ENCODE measurements around the gene CXCL9.
"Not testable (repeated sequence)": the region's sequence is repeated elsewhere in the genome, so short reads cannot be mapped to it uniquely, and the experiment has no call there.

The CXCL9 gene

GRCh38 chr4:76011700-76012387, 4.5 kb upstream of the CXCL9 start:
- no peak for DNase-seq

GRCh38 chr4:76011018-76011670, 3.8 kb upstream of the CXCL9 start:
- no peak for DNase-seq

GRCh38 chr4:76010576-76010975, 3.3 kb upstream of the CXCL9 start:
- DNase-seq, result no peak

- DNase-seq, result no peak
These were observed 2.0 kb upstream of the CXCL9 start for GRCh38 chr4:76009311-76009710.

GRCh38 chr4:76003620-76004019, 3.7 kb downstream of the CXCL9 start:
- DNase-seq, result no peak

GRCh38 chr4:76003035-76003434, 4.3 kb downstream of the CXCL9 start:
- DNase-seq, result no peak

- no peak for DNase-seq
These were observed 5.1 kb downstream of the CXCL9 start for GRCh38 chr4:76002176-76002575.

- DNase-seq, result no peak
These were observed 5.6 kb downstream of the CXCL9 start for GRCh38 chr4:76001700-76002099.

- no peak for DNase-seq
These were observed 7.0 kb downstream of the CXCL9 start for GRCh38 chr4:76000279-76000678.

GRCh38 chr4:75998525-75999147, 8.7 kb downstream of the CXCL9 start:
- not testable (repeated sequence) for DNase-seq

- DNase-seq, result no peak
These were observed 9.4 kb downstream of the CXCL9 start for GRCh38 chr4:75997946-75998345.

GRCh38 chr4:75997081-75997480, 10.2 kb downstream of the CXCL9 start:
- DNase-seq, result no peak

GRCh38 chr4:75995727-75996126, 11.6 kb downstream of the CXCL9 start:
- DNase-seq, result no peak

GRCh38 chr4:75992462-75992861, 14.8 kb downstream of the CXCL9 start:
- no peak for DNase-seq

- DNase-seq, result no peak
These were observed 17.3 kb downstream of the CXCL9 start for GRCh38 chr4:75989846-75990528.

GRCh38 chr4:75985116-75985515, 22.2 kb downstream of the CXCL9 start:
- no peak for DNase-seq

GRCh38 chr4:75980576-75980975, 26.7 kb downstream of the CXCL9 start:
- no peak for DNase-seq

GRCh38 chr4:75976177-75976576, 31.1 kb downstream of the CXCL9 start:
- DNase-seq, result no peak

- no peak for DNase-seq
These were observed 33.5 kb downstream of the CXCL9 start for GRCh38 chr4:75973766-75974165.

- DNase-seq, result no peak
These were observed 39.2 kb downstream of the CXCL9 start for GRCh38 chr4:75968084-75968483.

- no peak for DNase-seq
These were observed 43.8 kb downstream of the CXCL9 start for GRCh38 chr4:75963558-75963957.

GRCh38 chr4:75962072-75962471, 45.2 kb downstream of the CXCL9 start:
- not testable (repeated sequence) for DNase-seq

- not testable (repeated sequence) for DNase-seq
These were observed 48.8 kb downstream of the CXCL9 start for GRCh38 chr4:75958546-75958945.

- not testable (repeated sequence) for DNase-seq
These were observed 52.5 kb downstream of the CXCL9 start for GRCh38 chr4:75954811-75955210.

Data from stimulated activated CD8-positive, alpha-beta memory T cell treated with anti-CD3 and anti-CD28 coated beads, Interleukin-4, amount 100 ng/mL, for 48 hours (primary cell).